GM15510 (cell line): ENCODE measurements around the gene NEK3.

ENCODE experiments used
- POLR2A ChIP-seq: IDR thresholded peaks from 3 replicates; pipeline ENCODE4 v1.6.1; 2011; ENCODE audit warnings: borderline replicate concordance; ENCODE audit not compliant: insufficient read length; ENCODE audit errors: extremely low read depth

Gene NEK3

GRCh38 chr13:52103386-52103785 is 56.0 kb downstream of the NEK3 start:
- TF ChIP-seq POLR2A = no peak

GRCh38 chr13:52097197-52097596 is 62.2 kb downstream of the NEK3 start:
- no peak for TF ChIP-seq POLR2A

GRCh38 chr13:52096748-52097147 is 62.6 kb downstream of the NEK3 start:
- no peak for TF ChIP-seq POLR2A

- TF ChIP-seq POLR2A = no peak
Observed at GRCh38 chr13:52096062-52096461, 63.3 kb downstream of the NEK3 start.

- no peak for TF ChIP-seq POLR2A
Observed at GRCh38 chr13:52092087-52092486, 67.3 kb downstream of the NEK3 start.

GRCh38 chr13:52091473-52091872 is 67.9 kb downstream of the NEK3 start:
- TF ChIP-seq POLR2A = no peak

GRCh38 chr13:52085421-52085820 is 74.0 kb downstream of the NEK3 start:
- TF ChIP-seq POLR2A = no peak
